HFFc6 (cell line): ENCODE results near the gene FSTL4. TPM values are rescaled to one million over a fixed set of nuclear protein-coding genes. Genes with fewer than 3 reads are reported as not detected.
"Not testable (repeated sequence)": the region's sequence is repeated elsewhere in the genome, so short reads cannot be mapped to it uniquely, and the experiment has no call there.

Experiments used
- DNase-seq: peaks from one replicate; pipeline ENCODE4 v3.0.0-alpha.2; 2018
- H3K27ac Mint-ChIP-seq: 2 replicates; pipeline ENCODE4 v1.8.0; 2020; ENCODE audit warnings: mild to moderate bottlenecking, mixed read lengths
- H3K27me3 Mint-ChIP-seq: 2 replicates; pipeline ENCODE4 v1.8.0; 2021; ENCODE audit warnings: mild to moderate bottlenecking, moderate library complexity, mixed read lengths; ENCODE audit not compliant: insufficient read depth
- H3K36me3 Mint-ChIP-seq: 2 replicates; pipeline ENCODE4 v1.8.0; 2021; ENCODE audit warnings: low read depth, mixed read lengths
- H3K4me1 Mint-ChIP-seq: 2 replicates; pipeline ENCODE4 v1.8.0; 2020; ENCODE audit warnings: low read depth, mixed read lengths
- H3K4me3 Mint-ChIP-seq: 2 replicates; pipeline ENCODE4 v1.8.0; 2020; ENCODE audit warnings: mild to moderate bottlenecking, moderate library complexity, mixed read lengths
- H3K9me3 Mint-ChIP-seq: 2 replicates; pipeline ENCODE4 v1.8.0; 2020; ENCODE audit warnings: mild to moderate bottlenecking, mixed read lengths
- total RNA-seq, 6 experiments: library from RNA; stranded (reverse); fragmentation: NEBNext Ultra II Directional; extraction: Animal tissue kit (Norgen Biotek cat#: 25700); gene quantifications; 2 replicates in 1 of 6; 3 replicates in 5 of 6; pipeline ENCODE4 v1.2.3, GENCODE V29; 2021
- TF ChIP-seq, protein P1 (sequence below): fragments of 200-600 bp; sonication (generic); IDR thresholded peaks from 2 replicates; pipeline ENCODE4 v1.5.0; 2021; ENCODE audit warnings: antibody characterized with exemption, mild to moderate bottlenecking

Gene FSTL4
- total RNA-seq, 6 experiments from 2014 or later: not detected

DNA sequence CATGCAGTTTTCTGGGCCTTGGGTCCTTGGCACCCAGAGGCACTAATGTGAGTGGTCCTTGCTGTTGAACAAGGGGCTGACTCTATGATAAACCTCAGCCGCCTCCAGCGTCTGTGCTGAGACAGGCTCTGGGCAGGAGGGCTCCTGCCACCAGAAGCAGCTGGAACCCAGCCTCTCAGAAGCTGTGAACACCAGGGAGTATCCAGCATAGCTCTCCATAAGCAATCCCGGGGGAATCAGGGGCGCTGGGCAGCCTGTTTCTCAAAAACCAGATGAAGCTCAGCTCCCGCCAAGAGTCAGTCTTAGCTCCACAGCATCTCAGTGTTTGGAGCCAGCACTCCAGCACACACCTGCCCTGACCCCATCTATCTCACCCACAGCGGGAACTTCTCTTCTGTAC lies 390.3 kb downstream of the FSTL4 start:
- TF ChIP-seq, protein P1, sequence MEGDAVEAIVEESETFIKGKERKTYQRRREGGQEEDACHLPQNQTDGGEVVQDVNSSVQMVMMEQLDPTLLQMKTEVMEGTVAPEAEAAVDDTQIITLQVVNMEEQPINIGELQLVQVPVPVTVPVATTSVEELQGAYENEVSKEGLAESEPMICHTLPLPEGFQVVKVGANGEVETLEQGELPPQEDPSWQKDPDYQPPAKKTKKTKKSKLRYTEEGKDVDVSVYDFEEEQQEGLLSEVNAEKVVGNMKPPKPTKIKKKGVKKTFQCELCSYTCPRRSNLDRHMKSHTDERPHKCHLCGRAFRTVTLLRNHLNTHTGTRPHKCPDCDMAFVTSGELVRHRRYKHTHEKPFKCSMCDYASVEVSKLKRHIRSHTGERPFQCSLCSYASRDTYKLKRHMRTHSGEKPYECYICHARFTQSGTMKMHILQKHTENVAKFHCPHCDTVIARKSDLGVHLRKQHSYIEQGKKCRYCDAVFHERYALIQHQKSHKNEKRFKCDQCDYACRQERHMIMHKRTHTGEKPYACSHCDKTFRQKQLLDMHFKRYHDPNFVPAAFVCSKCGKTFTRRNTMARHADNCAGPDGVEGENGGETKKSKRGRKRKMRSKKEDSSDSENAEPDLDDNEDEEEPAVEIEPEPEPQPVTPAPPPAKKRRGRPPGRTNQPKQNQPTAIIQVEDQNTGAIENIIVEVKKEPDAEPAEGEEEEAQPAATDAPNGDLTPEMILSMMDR: no peak
- Mint-ChIP-seq H3K4me1 (peaks cover 5% of the 10 kb centered on the region; the same call in 1 of the 2 replicates), H3K27ac (no peak overlapping the region), H3K27me3 (peaks cover 38% of the 10 kb centered on the region), H3K36me3 (no peaks in the 10 kb centered on the region), H3K4me3 (no peak overlapping the region), H3K9me3 (no peaks in the 10 kb centered on the region)
- DNase-seq: no peak

DNA sequence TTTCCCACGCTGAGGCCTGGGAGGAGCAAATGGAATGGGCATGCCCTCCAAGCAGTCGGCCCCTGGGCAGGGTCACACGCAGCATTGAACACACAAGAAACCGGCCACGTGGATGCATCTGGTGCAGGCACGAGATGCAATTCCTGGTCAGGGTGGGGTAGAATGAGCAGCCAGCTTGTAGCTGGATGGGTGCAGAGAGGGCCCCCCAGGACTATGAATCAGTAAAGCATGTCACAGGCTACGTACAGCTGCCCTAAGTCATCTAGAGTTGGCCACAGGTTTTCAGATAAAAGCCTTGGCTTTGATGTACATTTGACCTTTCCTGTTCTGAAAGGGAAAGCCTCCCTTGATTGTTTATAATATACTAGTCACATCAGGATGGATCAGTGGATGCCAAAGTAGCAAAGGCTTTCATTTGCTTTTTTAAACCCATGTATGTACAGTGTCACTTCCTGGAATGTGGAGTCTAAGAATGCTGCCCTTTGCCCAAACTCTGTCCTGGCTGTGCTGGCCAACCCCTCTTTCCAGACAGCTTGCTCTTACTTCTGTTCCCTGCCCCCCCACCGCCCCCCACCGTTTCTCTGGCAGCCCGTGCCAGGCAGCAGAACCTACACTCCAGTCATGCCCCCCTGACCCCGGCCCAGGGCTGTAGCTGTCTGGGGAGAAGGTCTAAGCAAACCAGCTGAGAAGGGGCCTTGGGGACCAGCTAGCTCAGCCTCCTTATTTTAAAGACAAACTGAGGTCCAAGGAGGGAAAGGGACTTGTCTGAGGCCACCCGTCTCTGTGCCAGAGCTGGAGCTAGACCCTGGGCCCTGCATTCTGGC lies 391.3 kb downstream of the FSTL4 start:
- TF ChIP-seq, protein P1: no peak
- peaks cover 5% of the 10 kb centered on the region; the same call in 1 of the 2 replicates for H3K4me1 Mint-ChIP-seq
- peaks cover 33% of the 10 kb centered on the region for H3K27me3 Mint-ChIP-seq
- no peak overlapping the region for H3K27ac Mint-ChIP-seq
- no peak overlapping the region for H3K4me3 Mint-ChIP-seq
- no peaks in the 10 kb centered on the region for H3K36me3 Mint-ChIP-seq
- no peaks in the 10 kb centered on the region for H3K9me3 Mint-ChIP-seq
- DNase-seq: no peak

DNA sequence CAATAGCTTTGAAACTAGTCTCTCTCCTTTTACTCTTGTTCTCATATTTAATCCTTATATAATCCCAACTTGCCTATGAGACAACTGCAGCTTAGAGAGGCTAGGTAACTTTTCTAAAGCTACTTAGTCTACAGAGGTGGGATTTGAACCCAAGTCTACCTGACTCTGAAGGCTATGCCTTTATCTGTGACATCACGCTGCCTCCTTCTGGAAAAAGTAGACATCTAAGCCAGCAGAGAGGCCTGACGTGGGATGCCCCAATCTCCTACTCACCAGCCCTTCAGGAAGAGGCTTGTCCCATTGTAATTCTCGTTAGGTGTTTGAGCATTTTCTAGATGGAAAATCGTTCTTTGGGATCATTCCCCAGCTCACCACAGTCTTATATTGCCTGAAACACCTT lies 393.0 kb downstream of the FSTL4 start:
- TF ChIP-seq, protein P1: no peak
- H3K4me3 Mint-ChIP-seq: no peak overlapping the region
- peaks cover 5% of the 10 kb centered on the region; the same call in 1 of the 2 replicates for H3K4me1 Mint-ChIP-seq

DNA sequence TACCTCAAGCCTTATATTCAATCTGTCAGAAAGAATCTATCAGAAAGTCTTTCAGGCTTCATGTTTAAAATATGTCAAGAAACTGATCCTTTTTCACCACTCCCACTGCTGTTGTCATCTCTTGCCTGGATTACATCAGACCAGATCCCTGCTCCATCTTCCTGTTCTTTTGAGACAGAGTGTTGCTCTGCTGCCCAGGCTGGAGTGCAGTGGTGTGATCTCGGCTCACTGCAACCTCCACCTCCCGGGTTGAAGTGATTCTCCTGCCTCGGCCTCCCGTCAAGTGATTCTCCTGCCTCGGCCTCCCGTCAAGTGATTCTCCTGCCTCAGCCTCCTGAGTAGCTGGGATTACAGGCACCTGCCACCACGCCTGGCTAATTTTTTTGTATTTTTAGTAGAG lies 396.2 kb downstream of the FSTL4 start:
- peaks cover 14% of the 10 kb centered on the region for H3K27me3 Mint-ChIP-seq
- not testable (repeated sequence) for DNase-seq, H3K4me1 Mint-ChIP-seq, H3K9me3 Mint-ChIP-seq, H3K4me3 Mint-ChIP-seq, H3K36me3 Mint-ChIP-seq, H3K27ac Mint-ChIP-seq

More for the DNA sequence above, 393.0 kb downstream of the FSTL4 start:
- DNase-seq: no peak
- no peaks in the 10 kb centered on the region for H3K36me3 Mint-ChIP-seq
- H3K9me3 Mint-ChIP-seq: no peaks in the 10 kb centered on the region
- H3K27ac Mint-ChIP-seq: no peak overlapping the region
- H3K27me3 Mint-ChIP-seq: peaks cover 25% of the 10 kb centered on the region

DNA sequence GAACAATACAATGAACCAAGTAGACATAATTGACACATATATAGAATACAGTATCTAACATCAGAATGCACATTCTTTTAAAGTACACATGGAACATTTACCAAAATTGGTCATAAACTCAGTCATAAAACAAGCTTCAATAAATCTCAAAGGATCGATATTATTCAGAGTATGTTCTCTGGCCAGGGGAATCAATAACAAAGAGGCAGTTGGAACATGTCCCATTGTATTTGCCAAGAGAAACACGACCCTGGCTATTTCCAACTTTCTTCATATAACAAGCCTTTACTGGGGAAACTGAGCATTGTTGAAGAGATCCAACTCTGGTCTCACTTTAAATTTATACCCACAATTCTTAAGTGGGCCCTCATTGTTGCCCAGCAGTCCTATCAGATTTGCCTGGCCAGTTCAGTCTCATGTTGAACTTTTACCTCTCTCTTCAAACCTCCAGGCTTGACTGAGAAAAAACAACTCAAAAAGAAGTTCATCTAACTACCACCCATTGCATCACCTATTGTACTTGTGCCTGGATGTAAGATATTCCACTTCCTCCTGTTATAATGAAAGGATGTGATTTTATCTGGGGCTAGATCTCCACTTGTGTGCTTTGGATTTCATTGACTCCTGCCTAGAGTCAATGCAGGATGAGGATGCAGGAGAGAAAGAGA lies 398.1 kb downstream of the FSTL4 start:
- Mint-ChIP-seq H3K36me3 (no peaks in the 10 kb centered on the region), H3K9me3 (no peaks in the 10 kb centered on the region), H3K27ac (no peak overlapping the region), H3K4me3 (no peak overlapping the region), H3K27me3 (peaks cover 10% of the 10 kb centered on the region; the same call in 1 of the 2 replicates), H3K4me1 (no peaks in the 10 kb centered on the region)
- DNase-seq: no peak
- TF ChIP-seq, protein P1: no peak

DNA sequence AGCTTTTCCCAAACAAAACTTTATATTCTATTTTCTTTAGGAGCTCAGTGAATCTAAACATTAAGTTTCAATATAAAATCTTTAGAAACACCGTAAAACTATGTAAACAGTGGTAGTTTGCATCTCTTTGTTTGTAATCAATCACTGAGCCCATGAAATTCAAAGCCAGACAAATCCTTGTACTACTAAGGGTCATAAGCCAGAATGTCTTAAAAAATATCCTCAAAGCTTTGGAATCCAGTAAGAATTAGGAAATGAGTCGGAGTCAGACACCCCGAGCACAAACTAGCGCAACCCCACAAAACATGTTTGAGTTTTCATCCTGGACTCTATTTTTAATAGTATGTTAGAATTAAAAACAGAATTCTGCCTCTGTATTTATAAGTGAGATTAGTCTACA lies 406.7 kb downstream of the FSTL4 start:
- H3K27me3 Mint-ChIP-seq: peaks cover 12% of the 10 kb centered on the region
- TF ChIP-seq, protein P1: no peak
- H3K4me1 Mint-ChIP-seq: peaks cover 19% of the 10 kb centered on the region
- H3K4me3 Mint-ChIP-seq: no peak overlapping the region
- H3K36me3 Mint-ChIP-seq: no peaks in the 10 kb centered on the region
- no peak overlapping the region for H3K27ac Mint-ChIP-seq
- DNase-seq: peak; percentile 13
- H3K9me3 Mint-ChIP-seq: no peaks in the 10 kb centered on the region
